Endothelial cell of umbilical vein (primary cell): Measurements from ENCODE around the gene TPD52L2.

Source experiments
- EZH2 ChIP-seq: IDR thresholded peaks from 2 replicates; pipeline ENCODE4 v1.6.1; 2012; ENCODE audit warnings: borderline replicate concordance, low read depth, mild to moderate bottlenecking, moderate library complexity, low read length, inconsistent platforms; ENCODE audit not compliant: severe bottlenecking
- FOS ChIP-seq: IDR thresholded peaks from 2 replicates; pipeline ENCODE4 v1.6.1; 2011; ENCODE audit warnings: mild to moderate bottlenecking, low read length, moderate library complexity, borderline replicate concordance; ENCODE audit not compliant: insufficient read depth
- GATA2 ChIP-seq: IDR thresholded peaks from 2 replicates; pipeline ENCODE4 v1.7.0; 2011; ENCODE audit warnings: low read depth, mild to moderate bottlenecking, moderate library complexity, mixed read lengths, low read length; ENCODE audit not compliant: insufficient read length, insufficient read depth
- JUN ChIP-seq: IDR thresholded peaks from 2 replicates; pipeline ENCODE4 v1.6.1; 2011; ENCODE audit warnings: borderline replicate concordance, low read depth; ENCODE audit not compliant: insufficient read length, insufficient read depth
- MAX ChIP-seq: IDR thresholded peaks from 2 replicates; pipeline ENCODE4 v1.6.1; 2011; ENCODE audit not compliant: insufficient read depth, insufficient read length
- POLR2A ChIP-seq: IDR thresholded peaks from 2 replicates; pipeline ENCODE4 v1.6.1; 2012; ENCODE audit warnings: low read depth, mild to moderate bottlenecking, control low read depth, low read length
- POLR2AphosphoS5 ChIP-seq: IDR thresholded peaks from 2 replicates; pipeline ENCODE4 v1.6.1; 2012; ENCODE audit warnings: low read depth, mild to moderate bottlenecking, control low read depth, low read length, moderate library complexity; ENCODE audit not compliant: insufficient read depth
- TF ChIP-seq, protein P1 (sequence below), 2 donors: IDR thresholded peaks; 1 replicate in 1 of 2; 2 replicates in 1 of 2; pipeline ENCODE4 v1.5.1; 2011; ENCODE audit warnings: low read length in 2 of 2, mild to moderate bottlenecking in 2 of 2, moderate library complexity in 2 of 2, control low read depth in 1 of 2, inconsistent platforms in 1 of 2, low read depth in 1 of 2; ENCODE audit not compliant: insufficient read depth in 1 of 2; ENCODE audit errors: extremely low read depth in 1 of 2

- no peak for TF ChIP-seq POLR2A
- TF ChIP-seq, protein P1, sequence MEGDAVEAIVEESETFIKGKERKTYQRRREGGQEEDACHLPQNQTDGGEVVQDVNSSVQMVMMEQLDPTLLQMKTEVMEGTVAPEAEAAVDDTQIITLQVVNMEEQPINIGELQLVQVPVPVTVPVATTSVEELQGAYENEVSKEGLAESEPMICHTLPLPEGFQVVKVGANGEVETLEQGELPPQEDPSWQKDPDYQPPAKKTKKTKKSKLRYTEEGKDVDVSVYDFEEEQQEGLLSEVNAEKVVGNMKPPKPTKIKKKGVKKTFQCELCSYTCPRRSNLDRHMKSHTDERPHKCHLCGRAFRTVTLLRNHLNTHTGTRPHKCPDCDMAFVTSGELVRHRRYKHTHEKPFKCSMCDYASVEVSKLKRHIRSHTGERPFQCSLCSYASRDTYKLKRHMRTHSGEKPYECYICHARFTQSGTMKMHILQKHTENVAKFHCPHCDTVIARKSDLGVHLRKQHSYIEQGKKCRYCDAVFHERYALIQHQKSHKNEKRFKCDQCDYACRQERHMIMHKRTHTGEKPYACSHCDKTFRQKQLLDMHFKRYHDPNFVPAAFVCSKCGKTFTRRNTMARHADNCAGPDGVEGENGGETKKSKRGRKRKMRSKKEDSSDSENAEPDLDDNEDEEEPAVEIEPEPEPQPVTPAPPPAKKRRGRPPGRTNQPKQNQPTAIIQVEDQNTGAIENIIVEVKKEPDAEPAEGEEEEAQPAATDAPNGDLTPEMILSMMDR (IDR thresholded peaks at IDR 0.05; ENCODE audit: extremely low read depth in 1 of 2, insufficient read depth in 1 of 2, low read depth in 1 of 2, low read length in 2 of 2) = no peak
- TF ChIP-seq EZH2 = no peak
- no peak for TF ChIP-seq FOS
- TF ChIP-seq JUN = no peak
- TF ChIP-seq GATA2 = no peak
- TF ChIP-seq POLR2AphosphoS5 = no peak
- no peak for TF ChIP-seq MAX
Observed at GRCh38 chr20:63931735-63932134, 66.7 kb downstream of the TPD52L2 start.
